ENCODE measurements around the gene RPN2.

- no peak for TF ChIP-seq POLR2A (IDR thresholded peaks at IDR 0.05)
- TF ChIP-seq CTCF (IDR thresholded peaks at IDR 0.05), result no peak
Observed at GRCh38 chr20:37233548-37234253, 54.6 kb downstream of the RPN2 start.

Measured in uterus (tissue), 2 donors.